Frontal cortex (tissue), 4 donors: ENCODE measurements around the gene APRT. TPM values are rescaled to one million over a fixed set of nuclear protein-coding genes. Genes with fewer than 3 reads are reported as not detected.
"Not testable (repeated sequence)": the region's sequence is repeated elsewhere in the genome, so short reads cannot be mapped to it uniquely, and the experiment has no call there.

ENCODE experiments used
- DNase-seq, 2 donors: peaks; one replicate each; pipeline ENCODE4 v3.0.0; 2012; ENCODE audit warnings: low spot score in 2 of 2
- FAIRE-seq: peaks from 2 replicates; lab custom pipeline; 2012; peaks lifted over from hg19 to GRCh38; lab: Jason Lieb, UNC
- total RNA-seq: library from RNA; depleted of rRNA; stranded (reverse); fragments of >200 nt; gene quantifications from one replicate; pipeline ENCODE4 v1.2.3, GENCODE V29; 2014
- donor health status: control.
- donor health status: control.
- donor health status: control.

Gene APRT
- total RNA-seq, 1 donor from 2014 or later, result 15.9 TPM

DNA sequence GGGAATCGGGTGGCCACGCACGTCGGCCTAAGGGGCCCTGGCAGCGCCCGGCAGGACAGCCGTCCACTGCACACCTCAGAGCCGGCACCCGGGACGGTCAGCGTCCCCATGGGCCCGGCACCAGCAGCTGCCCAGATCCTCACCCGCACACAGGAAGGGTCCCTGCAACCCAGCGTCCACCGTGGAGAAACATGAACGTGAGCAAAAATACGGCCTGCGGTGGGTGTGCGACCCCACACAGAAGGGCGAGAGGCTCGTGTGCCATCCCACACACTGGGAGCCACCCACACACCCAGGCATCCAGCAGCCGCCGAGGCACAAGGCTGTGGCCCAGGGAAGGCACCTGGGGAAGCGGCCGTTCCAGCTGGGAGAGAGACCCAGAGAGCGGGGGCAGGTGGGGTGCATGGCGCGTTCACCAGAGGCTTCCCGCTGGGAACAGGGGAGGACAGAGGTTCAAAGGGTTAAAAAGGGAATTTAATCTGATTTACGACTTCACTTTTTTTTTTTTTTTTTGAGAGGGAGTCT is 33.1 kb downstream of the APRT start:
- FAIRE-seq (no peak), DNase-seq (no peak)

DNA sequence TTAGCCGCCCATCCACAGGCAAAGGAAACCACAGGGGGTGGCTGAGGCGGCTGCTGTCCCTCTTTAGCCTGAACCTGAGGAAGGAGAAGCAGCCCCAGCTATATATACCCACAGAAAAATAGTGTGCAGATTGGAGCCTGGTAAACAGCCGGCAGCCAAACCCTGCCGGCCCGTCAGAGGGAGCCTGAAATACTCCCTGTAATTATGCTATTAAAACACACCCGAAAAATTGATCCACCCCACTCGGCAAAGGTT is 33.5 kb downstream of the APRT start:
- DNase-seq, result no peak
- FAIRE-seq, result no peak

DNA sequence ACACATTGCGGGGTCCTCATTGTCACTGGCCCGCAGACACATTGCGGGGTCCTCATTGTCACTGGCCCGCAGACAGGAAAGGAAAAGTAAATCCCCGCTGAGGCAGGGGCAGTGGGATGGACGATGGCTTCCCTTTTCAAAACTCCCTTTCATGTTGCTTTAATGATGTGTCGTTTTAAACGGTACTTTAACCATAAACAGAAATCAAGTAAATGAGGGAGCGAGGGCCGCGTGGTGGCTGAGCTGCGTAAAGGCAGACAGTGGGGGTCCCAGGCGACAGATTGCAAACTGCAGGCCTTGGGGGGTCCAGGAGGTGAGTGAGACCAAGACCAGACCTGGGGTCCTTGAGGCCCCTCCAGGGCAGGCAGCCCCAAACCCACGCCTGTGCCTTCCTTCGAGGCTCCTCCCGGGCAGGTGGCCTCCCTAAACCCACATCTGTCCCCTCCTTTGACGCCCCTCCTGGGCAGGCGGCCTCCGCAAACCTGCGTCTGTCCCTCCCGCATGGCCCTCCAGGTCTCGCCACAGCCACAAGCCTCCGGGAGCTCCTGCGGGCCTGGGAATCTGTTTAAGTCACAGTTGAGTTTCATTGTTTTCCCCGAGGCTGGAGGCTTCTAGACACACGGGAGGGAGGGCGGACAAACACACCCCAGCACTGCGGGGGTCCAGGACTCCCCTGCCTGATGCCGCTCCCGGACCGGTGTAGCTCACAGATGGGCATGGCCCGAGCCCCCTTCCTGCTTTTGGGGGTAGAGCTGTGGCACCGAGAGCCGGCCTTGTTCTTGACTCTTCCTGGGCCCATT is 34.1 kb downstream of the APRT start:
- FAIRE-seq (no peak), DNase-seq (no peak)

DNA sequence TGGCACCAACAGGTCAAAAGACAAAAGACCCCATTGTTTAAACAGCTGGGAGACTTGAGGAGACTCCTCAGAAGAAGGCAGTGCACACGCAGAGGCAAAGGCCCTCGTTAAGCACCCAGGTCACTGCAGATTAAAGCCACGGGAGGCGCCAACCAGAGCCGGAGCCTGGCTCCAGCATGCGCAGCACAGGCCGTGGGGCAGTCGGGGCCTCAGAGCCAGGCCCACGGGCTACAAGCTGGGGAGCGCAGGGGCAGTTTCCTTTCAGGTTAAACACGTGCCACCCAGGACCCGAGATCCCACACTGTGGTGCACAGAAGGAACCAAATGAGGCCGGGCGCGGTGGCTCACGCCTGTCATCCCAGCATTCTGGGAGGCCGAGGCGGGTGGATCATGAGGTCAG is 35.9 kb downstream of the APRT start:
- FAIRE-seq, result no peak

DNA sequence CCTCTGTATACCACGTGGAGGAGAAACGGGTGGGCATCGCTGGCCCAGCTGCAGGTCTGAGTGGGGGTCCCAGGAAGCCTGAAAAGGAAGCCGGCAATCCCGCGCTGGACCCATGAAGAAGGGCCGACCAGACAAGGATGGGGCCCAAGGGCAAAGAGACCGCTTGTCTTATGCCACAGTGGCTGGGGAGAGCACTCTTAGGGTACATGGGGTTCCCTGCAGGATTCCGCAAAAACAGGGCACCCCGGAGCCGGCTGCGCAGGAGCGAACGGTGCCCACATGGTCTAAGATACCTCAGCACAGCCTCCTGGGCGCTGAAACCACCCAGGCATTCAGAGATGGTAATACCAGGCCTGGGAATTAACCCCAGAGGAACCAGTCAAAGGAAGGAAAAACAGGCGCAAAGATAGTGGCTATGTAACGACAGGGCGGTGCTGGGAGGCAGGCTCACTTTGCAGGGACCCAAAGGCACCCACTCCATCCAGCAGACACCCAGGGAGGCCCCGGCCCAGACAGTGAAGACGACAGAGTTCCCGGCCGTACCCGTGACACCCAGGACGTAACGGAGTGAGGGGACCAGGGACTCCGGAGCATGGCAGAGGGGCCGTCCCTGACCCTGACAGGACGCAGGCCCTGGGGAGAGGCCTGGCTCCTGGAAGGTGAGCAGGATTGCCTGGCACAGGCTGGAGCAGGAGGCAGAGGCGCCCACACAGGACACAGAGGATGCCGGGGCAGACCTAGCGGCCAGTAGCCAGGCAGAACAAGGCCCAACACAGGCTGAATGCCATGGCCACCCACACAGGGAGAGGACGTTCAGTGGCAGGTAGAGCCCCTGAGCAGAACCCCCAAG is 37.0 kb downstream of the APRT start:
- FAIRE-seq, result no peak

More for the DNA sequence above, 35.9 kb downstream of the APRT start:
- no peak for DNase-seq

DNA sequence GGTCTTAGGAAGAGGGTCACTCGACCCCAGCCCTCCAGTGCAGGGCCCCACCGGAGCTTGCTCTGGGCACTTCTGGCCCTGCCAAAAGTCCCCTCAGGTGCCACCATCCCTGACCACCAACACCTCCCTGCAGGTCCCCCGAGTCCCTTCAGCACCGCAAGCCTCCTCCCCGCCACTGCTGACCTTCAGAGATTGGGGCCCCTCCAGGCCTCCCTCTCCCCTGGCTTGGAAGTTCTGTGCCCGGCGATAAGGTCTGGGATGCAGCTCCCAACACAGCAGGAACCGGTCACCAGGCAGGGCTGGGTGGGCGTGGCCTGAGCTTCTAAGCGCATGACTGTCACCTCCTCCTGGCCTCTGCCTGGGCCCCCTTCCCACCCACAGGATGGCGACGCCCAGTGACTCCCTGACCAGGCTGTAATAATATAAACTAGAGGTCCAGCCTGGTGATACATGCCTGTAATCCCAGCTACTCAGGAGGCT is 37.9 kb downstream of the APRT start:
- DNase-seq, result no peak
- no peak for FAIRE-seq

More for the DNA sequence above, 37.0 kb downstream of the APRT start:
- no peak for DNase-seq

DNA sequence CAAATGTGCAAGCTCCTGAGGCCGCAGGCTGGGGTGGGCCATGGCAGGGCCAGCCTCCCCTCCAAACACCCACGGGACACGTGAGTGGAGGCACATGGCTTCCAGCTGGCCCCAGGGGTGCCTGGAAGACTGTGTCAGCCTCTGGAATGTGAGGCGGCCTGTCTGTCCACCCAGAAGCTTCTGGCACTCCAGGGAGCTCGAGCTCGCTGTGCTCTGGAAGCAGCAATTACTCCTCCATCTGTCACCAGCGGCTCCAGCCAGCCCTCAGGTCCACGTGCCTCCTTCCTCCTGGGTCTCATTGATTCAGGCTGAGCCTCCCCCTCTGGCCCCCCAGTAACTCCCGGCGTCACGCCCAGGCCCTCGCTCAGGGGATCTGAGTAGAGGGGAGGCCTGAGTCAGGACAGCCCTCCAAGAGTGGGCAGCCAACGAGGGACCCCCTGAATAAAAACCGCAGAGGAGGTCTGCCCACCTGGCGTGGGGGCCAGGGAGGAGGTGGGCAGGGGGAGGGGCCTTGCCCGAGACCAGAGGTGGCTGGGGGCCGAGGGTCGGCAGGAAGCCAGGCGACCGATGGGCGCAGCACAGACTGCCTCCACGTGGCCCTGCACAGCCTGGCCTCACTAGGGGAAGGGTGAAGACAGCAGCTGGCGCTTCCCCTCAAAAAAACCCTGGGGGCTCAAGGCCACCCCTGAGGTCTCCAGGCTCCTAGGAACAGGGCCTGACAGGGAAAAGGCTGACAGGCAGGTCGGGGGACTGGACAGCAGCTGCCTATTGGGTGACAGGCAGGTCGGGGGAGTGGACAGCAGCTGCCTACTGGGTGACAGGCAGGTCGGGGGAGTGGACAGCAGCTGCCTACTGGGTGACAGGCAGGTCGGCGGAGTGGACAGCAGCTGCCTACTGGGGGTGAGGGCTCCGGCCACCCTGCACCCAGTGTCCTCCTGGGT is 38.6 kb downstream of the APRT start:
- FAIRE-seq (no peak), DNase-seq (peak in 1 of 2 donors; percentile 22)

DNA sequence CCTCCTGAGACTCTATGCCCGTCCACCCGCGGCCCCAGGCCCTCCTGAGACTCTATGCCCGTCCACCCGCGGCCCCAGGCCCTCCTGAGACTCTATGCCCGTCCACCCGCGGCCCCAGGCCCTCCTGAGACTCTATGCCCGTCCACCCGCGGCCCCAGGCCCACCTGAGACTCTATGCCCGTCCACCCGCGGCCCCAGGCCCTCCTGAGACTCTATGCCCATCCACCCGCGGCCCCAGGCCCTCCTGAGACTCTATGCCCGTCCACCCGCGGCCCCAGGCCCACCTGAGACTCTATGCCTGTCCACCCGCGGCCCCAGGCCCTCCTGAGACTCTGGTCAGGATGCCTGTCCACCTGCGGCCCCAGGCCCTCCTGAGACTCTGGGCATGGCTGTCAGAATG is 39.9 kb downstream of the APRT start:
- DNase-seq, FAIRE-seq: not testable (repeated sequence)

DNA sequence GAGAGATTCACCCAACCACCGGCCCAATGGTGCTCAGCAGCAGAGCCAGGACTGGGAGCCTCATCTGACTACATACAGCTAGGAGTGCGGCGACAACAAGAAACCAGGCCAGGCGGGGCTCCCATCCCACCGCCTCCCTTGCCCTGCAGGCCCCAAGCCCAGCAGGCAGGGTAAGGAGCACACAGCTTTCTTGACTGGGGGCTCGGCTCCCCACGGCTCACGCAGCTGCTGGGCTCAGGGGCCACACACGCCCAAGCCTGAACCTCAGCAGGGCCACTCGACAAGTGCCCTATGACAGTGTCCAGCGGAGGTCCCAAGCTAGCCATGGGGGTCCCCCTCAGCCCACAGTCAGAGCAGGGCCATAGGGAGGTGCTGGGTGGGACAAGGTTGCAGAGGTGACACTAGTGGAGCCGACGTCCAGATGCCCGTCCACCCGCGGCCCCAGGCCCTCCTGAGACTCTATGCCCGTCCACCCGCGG is 40.4 kb downstream of the APRT start:
- DNase-seq, result no peak
- FAIRE-seq, result no peak

DNA sequence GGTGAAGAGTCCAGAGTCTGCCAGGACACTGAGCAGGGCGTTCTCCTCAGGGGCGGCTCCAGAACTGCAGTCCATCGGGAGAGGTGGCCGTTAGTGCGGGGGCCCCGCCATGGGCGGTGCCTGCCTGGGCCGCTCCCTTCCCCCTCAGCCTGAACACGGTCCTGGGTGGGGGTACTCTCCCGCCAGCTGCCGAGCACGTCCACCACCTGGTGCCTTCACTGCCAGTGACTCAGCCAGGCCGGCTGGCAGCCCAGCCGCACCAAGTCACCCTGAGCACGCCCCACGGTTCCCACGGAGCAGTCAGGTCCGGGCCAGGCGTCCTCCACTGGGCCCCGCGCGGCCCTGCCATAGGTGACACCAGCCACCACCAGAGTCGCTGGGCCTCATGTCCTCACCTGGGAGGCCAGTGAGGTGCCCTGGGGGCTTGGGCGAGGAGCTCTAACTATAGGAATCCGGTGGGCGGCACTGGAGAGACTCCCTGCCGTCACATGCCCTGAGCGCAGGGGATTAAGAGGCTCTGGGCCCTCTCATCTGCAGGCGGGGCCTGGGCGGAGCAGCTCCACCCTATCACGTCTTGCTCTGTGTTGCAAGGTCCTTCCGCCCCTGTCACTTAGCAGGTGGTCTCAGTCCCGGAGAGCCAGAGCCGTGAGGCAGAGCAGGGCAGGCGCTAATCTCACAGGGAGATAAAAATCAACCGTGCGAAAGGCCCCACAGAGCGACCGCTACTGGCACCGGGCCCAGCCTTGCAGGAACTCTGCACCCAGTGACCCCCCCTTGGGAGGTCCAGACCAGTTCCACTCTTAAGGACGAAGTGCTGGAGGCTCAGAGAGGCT is 41.1 kb downstream of the APRT start:
- FAIRE-seq (no peak), DNase-seq (no peak)

DNA sequence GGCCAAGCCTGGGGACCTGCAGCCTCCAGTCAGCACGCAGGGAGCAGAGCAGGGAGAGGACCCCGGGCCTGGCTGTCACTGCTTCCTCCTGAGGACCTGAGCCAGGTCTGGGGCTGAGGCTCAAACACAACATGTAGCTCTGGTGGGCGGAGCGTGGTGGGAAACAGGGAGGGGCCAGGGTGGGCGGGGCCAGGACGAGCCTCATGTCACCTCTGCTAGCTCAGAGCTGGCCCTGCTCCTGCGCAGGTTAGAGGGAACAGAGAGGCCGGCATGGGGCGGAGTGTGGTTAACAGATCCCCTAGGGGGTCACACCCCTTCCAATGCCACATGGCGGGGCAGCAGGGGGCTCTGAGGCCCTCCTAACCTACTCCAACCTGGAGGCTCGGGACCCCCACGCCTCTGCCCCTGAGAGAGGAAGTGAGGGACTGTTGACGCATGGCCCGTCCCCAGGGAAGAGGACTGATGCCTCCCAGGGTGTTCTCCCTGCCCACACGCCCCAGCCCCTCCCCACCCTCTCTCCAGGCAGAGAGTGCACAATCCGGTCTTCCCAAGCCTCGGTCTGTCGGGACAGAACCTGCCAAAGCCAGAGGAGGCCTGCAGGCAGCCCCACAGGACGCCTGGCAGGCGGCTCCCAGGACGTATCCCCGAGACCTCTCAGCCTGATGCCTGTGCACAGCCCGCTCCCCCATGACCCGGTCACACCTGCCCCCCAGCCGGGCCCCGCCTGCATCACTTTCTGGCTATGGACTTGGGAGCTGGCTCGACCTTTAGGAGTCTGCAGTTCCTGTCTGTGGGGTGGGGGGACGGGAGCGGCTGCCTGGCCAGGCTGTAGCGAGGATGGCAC is 41.9 kb downstream of the APRT start:
- DNase-seq (no peak), FAIRE-seq (no peak)

DNA sequence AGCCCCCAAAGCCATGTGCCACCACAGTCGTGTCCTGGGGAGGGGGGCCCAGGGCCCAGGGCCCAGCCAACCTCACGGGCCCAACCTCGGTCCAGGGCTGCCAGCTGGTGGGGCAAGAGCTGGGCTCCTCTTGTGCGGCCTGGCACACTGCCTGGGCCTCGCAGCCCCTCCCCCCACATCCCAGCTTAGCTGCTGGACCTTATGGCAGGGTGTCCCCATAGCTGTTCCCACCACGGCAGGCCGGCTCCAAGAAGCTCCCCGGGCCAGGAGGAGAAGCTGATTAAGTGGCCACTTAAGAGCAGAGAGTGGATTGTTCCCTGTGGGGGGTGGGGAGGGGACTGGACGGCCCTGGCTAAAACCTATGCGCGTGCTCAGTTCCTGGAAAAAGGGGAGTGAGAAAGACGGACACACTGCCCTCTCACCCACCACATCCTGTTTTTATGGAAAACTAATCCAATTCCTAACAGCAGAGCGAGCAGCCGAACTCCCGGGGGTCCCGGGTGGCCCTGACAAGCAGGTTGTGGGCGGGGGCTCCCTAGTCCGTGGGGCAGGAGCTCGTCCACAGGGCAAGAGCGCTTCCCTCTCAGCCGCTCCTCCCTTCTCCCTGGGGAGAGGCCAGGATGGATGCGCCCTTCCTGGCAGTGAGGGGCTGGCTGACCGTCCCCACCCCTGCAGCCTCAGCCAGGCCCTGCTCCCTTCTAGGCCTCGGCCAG is 43.5 kb downstream of the APRT start:
- FAIRE-seq (no peak), DNase-seq (peak in 1 of 2 donors; percentile 63)

DNA sequence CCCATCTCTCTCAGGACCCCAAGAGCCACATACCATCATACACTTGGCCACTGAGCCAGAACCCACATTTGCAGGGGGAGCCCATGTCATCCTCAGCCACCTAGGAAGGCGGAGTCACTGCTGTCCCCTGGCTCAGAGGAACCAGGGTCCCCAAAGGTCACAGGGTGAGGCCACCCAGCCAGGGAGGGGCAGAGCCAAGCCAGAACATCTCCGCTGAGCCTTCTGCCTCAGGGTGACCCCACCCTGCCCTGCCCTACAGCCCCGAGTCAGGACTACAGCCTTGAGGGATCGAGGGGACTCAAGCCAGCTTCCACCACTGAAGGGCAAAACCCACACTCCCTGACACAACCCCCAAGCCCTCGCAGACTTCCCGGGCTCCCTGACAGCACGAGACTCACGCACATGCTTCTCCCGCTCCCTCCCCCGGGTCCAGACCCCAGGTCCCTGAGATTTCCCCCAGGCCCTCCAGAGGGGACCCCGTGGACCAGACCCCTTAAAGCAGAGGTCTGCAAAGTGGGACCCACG is 44.1 kb downstream of the APRT start:
- FAIRE-seq (no peak), DNase-seq (no peak)

DNA sequence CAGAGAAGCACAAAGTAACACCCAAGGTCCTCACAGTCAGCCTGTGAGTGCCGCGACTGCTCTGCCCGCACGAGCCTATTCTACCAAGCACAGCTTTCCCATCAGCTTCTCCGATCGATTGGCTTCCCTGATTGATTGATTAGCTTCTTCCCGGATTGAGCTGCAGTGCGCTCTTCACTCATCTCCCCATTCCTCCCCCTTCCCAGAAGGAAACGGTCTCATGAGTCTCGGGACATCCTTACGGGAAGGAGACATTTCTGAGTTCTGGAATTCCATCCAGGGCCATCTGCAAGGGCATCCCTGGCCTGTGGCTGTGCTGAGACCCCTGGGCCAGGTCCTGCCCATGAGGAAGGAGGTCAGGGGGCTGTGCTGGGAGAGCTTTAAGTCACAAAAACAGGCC is 44.8 kb downstream of the APRT start:
- DNase-seq (no peak), FAIRE-seq (no peak)

DNA sequence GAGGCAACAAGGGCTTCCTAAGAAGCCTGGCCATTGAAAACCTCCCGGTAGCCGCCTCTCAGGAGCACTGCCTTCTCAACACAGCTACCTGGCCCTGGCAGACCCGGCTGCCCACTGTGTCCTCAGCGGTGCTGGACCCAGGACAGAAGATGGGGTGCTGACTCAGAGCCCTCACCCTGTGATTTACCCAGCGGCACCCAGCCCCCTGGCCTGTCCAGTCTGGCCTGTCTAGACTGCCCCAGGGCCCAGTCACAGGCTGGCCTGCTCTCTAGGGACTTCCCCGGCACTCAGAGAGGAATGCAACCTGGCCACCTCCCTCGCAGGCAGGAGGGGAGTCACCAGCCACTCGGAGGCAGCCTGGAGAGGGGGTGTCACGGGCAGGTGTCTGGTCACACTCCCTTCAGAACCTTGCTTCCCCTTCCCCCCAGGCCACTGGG is 46.8 kb downstream of the APRT start:
- DNase-seq (no peak), FAIRE-seq (no peak)

DNA sequence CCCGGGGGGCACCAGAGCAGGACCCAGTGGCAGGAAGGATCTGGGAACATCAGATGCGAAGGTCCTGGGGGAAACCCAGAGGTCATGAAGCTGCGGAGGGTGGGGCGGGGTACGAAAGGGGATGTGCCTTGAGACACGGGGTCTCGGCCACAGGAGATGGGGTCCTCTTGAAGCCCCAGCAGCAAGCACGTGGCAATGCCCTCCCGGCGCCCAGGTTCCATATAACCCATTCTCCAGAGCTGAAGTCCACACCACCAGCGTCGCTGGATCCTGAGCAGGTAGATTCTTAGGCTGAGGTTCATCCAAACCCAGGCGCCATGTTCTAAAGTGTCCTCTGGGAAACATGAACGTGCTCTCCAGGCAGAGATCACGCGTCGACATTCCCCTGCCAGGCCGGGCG is 47.6 kb downstream of the APRT start:
- DNase-seq, result no peak
- no peak for FAIRE-seq

DNA sequence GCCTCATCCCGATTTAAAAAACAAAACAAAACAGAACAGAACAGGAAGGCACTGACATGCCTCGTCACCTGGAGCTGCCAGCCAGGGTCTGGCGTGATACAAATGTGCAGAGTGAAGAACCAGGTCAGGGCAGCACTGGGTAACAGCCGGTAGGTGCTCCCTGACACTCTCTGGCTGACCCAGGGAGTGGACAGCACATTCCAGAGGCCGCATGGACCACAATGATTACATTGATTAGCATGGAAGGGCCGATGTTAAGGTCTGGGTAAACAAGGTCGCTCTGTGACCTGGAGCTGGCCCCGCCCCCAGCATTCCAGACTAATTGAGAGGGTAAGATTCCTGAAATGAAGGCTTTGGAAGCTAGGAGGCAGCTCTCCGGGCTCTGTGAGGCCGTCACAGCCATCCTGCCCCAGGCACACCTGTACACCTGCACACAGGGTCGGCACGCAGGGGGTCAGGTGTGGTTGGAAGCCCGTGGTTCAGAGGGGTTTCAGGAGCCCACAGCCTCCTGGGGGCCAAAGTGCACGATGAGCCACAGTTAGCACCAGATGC is 48.1 kb downstream of the APRT start:
- no peak for FAIRE-seq
- DNase-seq, result no peak
